Activated B cell treated with CpG ODN at 0.5 μM for 24 hours (primary cell): ENCODE data around the gene SELPLG. TPM values are rescaled to one million over a fixed set of nuclear protein-coding genes. Genes with fewer than 3 reads are reported as not detected.
"Not testable (repeated sequence)": the region's sequence is repeated elsewhere in the genome, so short reads cannot be mapped to it uniquely, and the experiment has no call there.

ENCODE experiments used
- ATAC-seq: fragments of 200-7000 bp; cut with Tn5 transposase; one replicate; pipeline ENCODE4 v1.10.0; 2021; ENCODE audit warnings: low read depth, mild to moderate bottlenecking, moderate library complexity
- CTCF ChIA-PET: fragments of 350-600 bp; sonication (Branson Sonifier 250); formaldehyde crosslinking; loops from one replicate; lab custom pipeline; 2021; ENCODE audit warnings: antibody characterized with exemption; lab: Charles Lee
- POLR2A ChIA-PET: fragments of 350-600 bp; sonication (Branson Sonifier 250); formaldehyde crosslinking; loops from one replicate; lab custom pipeline; 2021; ENCODE audit warnings: antibody characterized with exemption; lab: Charles Lee
- DNase-seq: peaks from one replicate; pipeline ENCODE4 v3.0.0; 2022
- H3K27ac Mint-ChIP-seq: one replicate; pipeline ENCODE4 v1.8.0; 2020; ENCODE audit warnings: mixed read lengths
- H3K27me3 Mint-ChIP-seq: one replicate; pipeline ENCODE4 v1.8.0; 2021; ENCODE audit warnings: mixed read lengths
- H3K36me3 Mint-ChIP-seq: one replicate; pipeline ENCODE4 v1.8.0; 2021; ENCODE audit warnings: low read depth, mixed read lengths
- H3K4me1 Mint-ChIP-seq: one replicate; pipeline ENCODE4 v1.8.0; 2021; ENCODE audit warnings: mixed read lengths
- H3K4me3 Mint-ChIP-seq: one replicate; pipeline ENCODE4 v1.8.0; 2020; ENCODE audit warnings: mild to moderate bottlenecking, mixed read lengths
- H3K9me3 Mint-ChIP-seq: one replicate; pipeline ENCODE4 v1.8.0; 2020; ENCODE audit warnings: mixed read lengths
- intact Hi-C: fragments of 100-400 bp; cut with micrococcal nuclease; formaldehyde crosslinking; loops from one replicate; pipeline ENCODE4 v1.15.1; 2024
- total RNA-seq: library from RNA; stranded (reverse); gene quantifications from 2 replicates; pipeline ENCODE4 v1.2.3, GENCODE V29; 2022
- TF ChIP-seq, protein P1 (sequence below): fragments of 200-600 bp; IDR thresholded peaks from one replicate; pipeline ENCODE4 v1.8.0; 2022; ENCODE audit warnings: antibody characterized with exemption, mild to moderate bottlenecking

Gene SELPLG
- total RNA-seq, 1 donor from 2014 or later = 1.8 TPM

DNA sequence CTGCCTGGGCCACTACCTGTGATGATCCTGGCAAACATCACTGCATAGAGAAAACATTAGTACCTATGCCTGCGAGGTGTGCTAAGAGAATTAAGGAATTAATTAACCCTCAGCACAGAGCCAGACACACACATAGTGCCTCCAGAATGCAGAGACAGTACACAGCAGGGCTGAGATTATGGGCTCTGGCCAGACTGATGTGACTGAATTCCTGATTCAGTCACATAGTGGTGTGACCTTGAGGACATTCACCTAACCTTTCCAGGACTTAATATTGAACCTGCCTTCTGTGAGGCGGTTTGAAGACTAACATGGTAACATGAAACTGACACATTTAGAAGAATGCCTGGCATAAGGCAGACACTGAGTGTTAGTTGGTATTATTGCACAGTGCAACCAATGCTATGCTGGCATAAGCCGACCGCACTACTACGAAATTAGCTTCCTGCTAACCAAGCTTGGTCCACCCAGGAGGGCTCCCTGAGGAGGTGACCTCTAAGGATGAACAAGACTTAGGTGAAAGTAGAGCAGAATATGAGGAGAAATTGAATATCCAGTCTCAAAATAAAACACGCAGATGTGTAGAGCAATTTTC lies 32.0 kb upstream of the SELPLG start:
- Mint-ChIP-seq H3K4me1 (peaks cover 57% of the 10 kb centered on the region), H3K4me3 (no peak overlapping the region), H3K9me3 (peaks cover 2% of the 10 kb centered on the region), H3K27ac (peak overlapping the region; percentile 85), H3K27me3 (no peaks in the 10 kb centered on the region), H3K36me3 (peaks cover 13% of the 10 kb centered on the region)
- TF ChIP-seq, protein P1, sequence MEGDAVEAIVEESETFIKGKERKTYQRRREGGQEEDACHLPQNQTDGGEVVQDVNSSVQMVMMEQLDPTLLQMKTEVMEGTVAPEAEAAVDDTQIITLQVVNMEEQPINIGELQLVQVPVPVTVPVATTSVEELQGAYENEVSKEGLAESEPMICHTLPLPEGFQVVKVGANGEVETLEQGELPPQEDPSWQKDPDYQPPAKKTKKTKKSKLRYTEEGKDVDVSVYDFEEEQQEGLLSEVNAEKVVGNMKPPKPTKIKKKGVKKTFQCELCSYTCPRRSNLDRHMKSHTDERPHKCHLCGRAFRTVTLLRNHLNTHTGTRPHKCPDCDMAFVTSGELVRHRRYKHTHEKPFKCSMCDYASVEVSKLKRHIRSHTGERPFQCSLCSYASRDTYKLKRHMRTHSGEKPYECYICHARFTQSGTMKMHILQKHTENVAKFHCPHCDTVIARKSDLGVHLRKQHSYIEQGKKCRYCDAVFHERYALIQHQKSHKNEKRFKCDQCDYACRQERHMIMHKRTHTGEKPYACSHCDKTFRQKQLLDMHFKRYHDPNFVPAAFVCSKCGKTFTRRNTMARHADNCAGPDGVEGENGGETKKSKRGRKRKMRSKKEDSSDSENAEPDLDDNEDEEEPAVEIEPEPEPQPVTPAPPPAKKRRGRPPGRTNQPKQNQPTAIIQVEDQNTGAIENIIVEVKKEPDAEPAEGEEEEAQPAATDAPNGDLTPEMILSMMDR = no peak
- DNase-seq (no peak), ATAC-seq (no peak)
- POLR2A ChIA-PET = interaction anchor here (0.6 to 3.7 kb wide), 6 partner anchors 30 to 137 kb away, joined by 3 to 74 read pairs (median 4); partner anchors contain the start of genes ISCU and SELPLG
- CTCF ChIA-PET = interaction anchor here (0.7 to 12.0 kb wide), 27 partner anchors 12 to 429 kb away, joined by 3 to 208 read pairs (median 7); partner anchors contain the start of genes CORO1C, ISCU and SELPLG
- intact Hi-C loops = loop anchor here (5.0 kb wide), 1 partner anchor 47 kb away; no protein-coding TSS in a partner anchor

DNA sequence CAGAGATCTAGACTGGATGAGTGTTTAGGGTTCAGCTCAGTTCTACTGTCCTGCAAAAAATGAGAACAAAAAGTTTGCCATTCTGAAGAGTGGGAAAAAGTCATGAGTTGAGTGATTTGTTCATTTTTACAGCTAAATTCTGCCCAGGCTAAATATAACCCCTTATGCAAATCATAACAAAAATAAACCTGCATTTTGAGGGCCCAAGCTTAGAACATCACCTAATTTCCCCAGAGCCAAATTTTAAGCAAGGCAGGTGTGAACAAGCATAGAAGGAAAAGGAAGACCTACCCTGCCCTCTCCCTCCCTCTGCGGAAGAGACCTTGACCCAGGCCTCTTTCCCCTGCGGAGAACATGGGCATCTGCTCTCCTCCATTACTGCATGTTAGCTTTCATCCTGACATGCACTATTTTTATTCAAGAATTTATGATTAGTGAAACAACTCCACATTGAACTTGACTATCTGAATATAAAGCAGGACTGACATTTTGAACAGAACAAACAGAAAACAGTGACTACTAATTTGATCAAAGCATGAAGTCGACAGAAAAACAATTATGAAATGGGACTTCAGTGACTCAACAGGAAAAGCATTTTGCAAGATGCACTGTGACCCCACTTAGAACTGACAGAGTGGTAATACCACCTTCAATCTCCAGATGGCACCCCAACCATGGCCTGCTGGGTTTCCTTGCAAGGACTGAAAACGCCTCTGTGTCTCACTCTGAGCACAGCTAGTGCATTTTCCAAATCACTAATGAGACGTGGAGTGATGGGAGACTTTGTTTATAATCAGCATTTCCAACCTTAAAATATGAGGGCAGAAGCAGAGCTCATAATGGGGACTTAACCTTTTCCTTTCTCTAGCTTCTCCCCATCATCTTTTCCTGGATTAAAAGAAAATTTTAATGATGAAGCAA lies 30.9 kb upstream of the SELPLG start:
- H3K36me3 Mint-ChIP-seq = peaks cover 21% of the 10 kb centered on the region
- H3K4me3 Mint-ChIP-seq = peak overlapping the region; percentile 36
- CTCF ChIA-PET = interaction anchor here (0.6 to 12.0 kb wide), 42 partner anchors 11 to 430 kb away, joined by 3 to 208 read pairs (median 6); partner anchors contain the start of genes CORO1C, ISCU, SART3 and SELPLG
- peak; percentile 97 for ATAC-seq
- DNase-seq = peak; percentile 33
- H3K9me3 Mint-ChIP-seq = peaks cover 2% of the 10 kb centered on the region
- no peaks in the 10 kb centered on the region for H3K27me3 Mint-ChIP-seq
- H3K27ac Mint-ChIP-seq = peak overlapping the region; percentile 85
- TF ChIP-seq, protein P1 = peak; percentile 61
- H3K4me1 Mint-ChIP-seq = peaks cover 57% of the 10 kb centered on the region
- intact Hi-C loops = loop anchor here (1.0 to 5.0 kb wide), 8 partner anchors 29 to 429 kb away; partner anchors contain the start of genes ALKBH2 and CORO1C
- POLR2A ChIA-PET = interaction anchor here (0.6 to 3.7 kb wide), 16 partner anchors 23 to 245 kb away, joined by 3 to 74 read pairs (median 4); partner anchors contain the start of genes ISCU, SART3 and SELPLG

DNA sequence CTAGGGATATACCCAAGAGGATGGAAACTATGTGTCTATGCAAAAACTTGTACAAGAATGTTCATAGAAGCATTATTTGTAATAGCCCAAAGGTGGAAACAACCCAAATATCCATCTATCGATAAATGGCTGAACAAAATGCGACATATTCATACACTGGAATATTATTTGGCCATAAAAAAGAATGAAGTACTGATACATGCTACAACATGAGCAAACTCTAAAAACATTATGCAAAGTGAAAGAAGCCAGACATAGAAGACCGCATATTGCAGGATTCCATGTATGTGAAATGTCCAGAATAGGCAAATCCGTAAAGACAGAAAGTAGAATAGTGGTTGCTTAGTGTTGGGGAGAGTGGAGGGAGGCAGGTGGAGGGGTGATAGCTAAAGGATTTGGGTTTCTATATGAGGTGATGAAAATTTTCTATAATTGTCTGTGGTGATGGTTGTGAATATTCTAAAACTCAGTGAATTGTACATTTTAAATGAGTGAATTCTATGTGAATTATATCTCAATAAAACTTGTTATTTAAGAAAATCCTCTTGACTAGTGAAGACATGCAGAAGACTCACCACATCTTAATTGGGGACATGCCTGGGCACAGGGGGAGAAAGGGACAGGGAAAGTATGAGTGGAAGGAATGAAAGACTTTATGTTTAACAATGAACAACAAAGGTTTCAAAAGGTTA lies 29.8 kb upstream of the SELPLG start:
- H3K36me3 Mint-ChIP-seq = peaks cover 30% of the 10 kb centered on the region
- intact Hi-C loops = loop anchor here (1.0 kb wide), 7 partner anchors 28 to 430 kb away; partner anchors contain the start of genes ALKBH2 and CORO1C
- ChIA-PET POLR2A (interaction anchor here (0.6 to 3.7 kb wide), 12 partner anchors 22 to 246 kb away, joined by 3 to 74 read pairs (median 6); partner anchors contain the start of genes ISCU, SART3 and SELPLG), CTCF (interaction anchor here (0.8 to 12.0 kb wide), 20 partner anchors 10 to 287 kb away, joined by 3 to 208 read pairs (median 10); partner anchors contain the start of genes CORO1C, ISCU and SELPLG)
- TF ChIP-seq, protein P1 = no peak
- H3K4me1 Mint-ChIP-seq = peaks cover 55% of the 10 kb centered on the region
- no peaks in the 10 kb centered on the region for H3K27me3 Mint-ChIP-seq
- peak overlapping the region; percentile 85 for H3K27ac Mint-ChIP-seq
- no peak overlapping the region for H3K4me3 Mint-ChIP-seq
- DNase-seq (no peak), ATAC-seq (no peak)
- H3K9me3 Mint-ChIP-seq = peaks cover 2% of the 10 kb centered on the region

DNA sequence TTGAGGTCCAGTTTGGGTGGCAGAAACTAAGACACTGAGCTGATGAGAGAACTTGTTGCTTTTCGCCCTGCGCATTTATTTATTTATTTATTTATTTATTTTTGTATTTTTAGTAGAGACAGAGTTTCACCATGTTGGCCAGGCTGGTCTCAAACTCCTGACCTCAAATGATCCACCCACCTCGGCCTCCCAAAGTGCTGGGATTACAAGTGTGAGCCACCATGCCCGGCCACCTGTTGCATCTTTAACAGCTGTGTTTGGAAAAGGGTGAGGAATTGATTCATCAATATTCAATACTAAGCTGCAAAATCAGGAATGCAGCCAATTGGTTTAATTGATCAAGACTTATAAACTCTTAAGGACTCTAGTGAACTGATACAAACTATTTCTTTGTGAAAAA lies 24.4 kb upstream of the SELPLG start:
- DNase-seq, ATAC-seq, H3K27ac Mint-ChIP-seq, H3K9me3 Mint-ChIP-seq, H3K27me3 Mint-ChIP-seq, intact Hi-C loops, H3K4me3 Mint-ChIP-seq: not testable (repeated sequence)
- CTCF ChIA-PET = interaction anchor here (12.0 kb wide), 1 partner anchor 144 kb away, joined by 208 read pairs; no protein-coding TSS in a partner anchor
- Mint-ChIP-seq H3K36me3 (peaks cover 63% of the 10 kb centered on the region), H3K4me1 (peaks cover 20% of the 10 kb centered on the region)
- POLR2A ChIA-PET = interaction anchor here (0.7 kb wide), 1 partner anchor 18 kb away, joined by 3 read pairs; no protein-coding TSS in a partner anchor
